H1 (cell line): Measurements from ENCODE around the gene BCO1.

Experiments
- CBX5 ChIP-seq: fragments of 300-800, 300-1000 bp; sonication (generic); IDR thresholded peaks from 2 replicates; pipeline ENCODE4 v1.7.1; 2016; ENCODE audit warnings: antibody characterized with exemption, low read length, low read depth
- CEBPB ChIP-seq: IDR thresholded peaks from 2 replicates; pipeline ENCODE4 v1.6.1; 2012; ENCODE audit warnings: low read depth, low read length
- CHD2 ChIP-seq: IDR thresholded peaks from 2 replicates; pipeline ENCODE4 v1.6.1; 2012; ENCODE audit warnings: low read length, improper control_type of control experiment
- CTCF ChIP-seq, 3 experiments: IDR thresholded peaks; 1 replicate in 2 of 3; 2 replicates in 1 of 3; pipeline versions ENCODE4 v1.5.1 to v1.6.1; 2011; ENCODE audit warnings: low read length in 3 of 3, mild to moderate bottlenecking in 3 of 3, inconsistent platforms in 2 of 3, low read depth in 1 of 3, moderate library complexity in 1 of 3; ENCODE audit not compliant: insufficient read depth in 1 of 3; ENCODE audit errors: control extremely low read depth in 1 of 3
- EP300 ChIP-seq, 2 experiments: IDR thresholded peaks; 1 replicate in 1 of 2; 2 replicates in 1 of 2; pipeline ENCODE4 v1.6.1; 2011 to 2012; ENCODE audit warnings: low read depth in 2 of 2, low read length in 2 of 2, mild to moderate bottlenecking in 2 of 2, borderline replicate concordance in 1 of 2, inconsistent platforms in 1 of 2, moderate library complexity in 1 of 2
- EZH2 ChIP-seq: fragments of 200-600 bp; sonication (generic); IDR thresholded peaks from 2 replicates; pipeline ENCODE4 v1.7.1; 2012; ENCODE audit warnings: low read depth, mild to moderate bottlenecking, moderate library complexity, low read length, inconsistent platforms; ENCODE audit not compliant: severe bottlenecking
- MAX ChIP-seq: IDR thresholded peaks from 2 replicates; pipeline ENCODE4 v1.6.1; 2012; ENCODE audit warnings: inconsistent platforms
- RFX5 ChIP-seq: IDR thresholded peaks from 2 replicates; pipeline ENCODE4 v1.6.1; 2011; ENCODE audit warnings: low read depth, low read length, improper control_type of control experiment, borderline replicate concordance
- SIN3A ChIP-seq, 2 experiments: IDR thresholded peaks in 1 of 2; conservative IDR thresholded peaks in 1 of 2; 2 replicates each; pipeline ENCODE4 v1.6.1; 2011 to 2012; ENCODE audit warnings: low read length in 2 of 2, improper control_type of control experiment in 1 of 2, low read depth in 1 of 2, mild to moderate bottlenecking in 1 of 2
- ZNF274 ChIP-seq: IDR thresholded peaks from 2 replicates; pipeline ENCODE4 v1.7.0; 2012; ENCODE audit warnings: low read length, borderline replicate concordance; ENCODE audit errors: extremely low read depth

GRCh38 chr16:81229811-81230210 is 8.7 kb upstream of the BCO1 start:
- TF ChIP-seq ZNF274 (no peak), EZH2 (no peak), SIN3A (conservative IDR thresholded peaks at IDR 0.05 in 1 of 2, IDR thresholded peaks at IDR 0.05 in 1 of 2; ENCODE audit: low read depth in 1 of 2, low read length in 2 of 2) (no peak), MAX (no peak), CBX5 (no peak), CTCF (IDR thresholded peaks at IDR 0.05; ENCODE audit: control extremely low read depth in 1 of 3, insufficient read depth in 1 of 3, low read depth in 1 of 3, low read length in 3 of 3) (no peak), EP300 (IDR thresholded peaks at IDR 0.05; ENCODE audit: borderline replicate concordance in 1 of 2, low read depth in 2 of 2, low read length in 2 of 2) (no peak), CHD2 (no peak), CEBPB (no peak), RFX5 (no peak)
